Prostate gland (tissue), 2 donors: ENCODE results near the gene CELF6. TPM values are rescaled to one million over a fixed set of nuclear protein-coding genes. Genes with fewer than 3 reads are reported as not detected.

Experiments
- DNase-seq: peaks from one replicate; pipeline ENCODE4 v3.0.0-alpha.2; 2019; ENCODE audit warnings: low spot score
- H3K27ac ChIP-seq, 2 donors: fragments of 200-600 bp; sonication (generic); 2 replicates each; pipeline ENCODE4 v1.5.1; 2017 to 2019
- H3K27me3 ChIP-seq: fragments of 200-600 bp; sonication (generic); replicated peaks from 2 replicates; pipeline ENCODE4 v1.5.1; 2019; ENCODE audit not compliant: insufficient read depth
- H3K36me3 ChIP-seq, 2 donors: fragments of 200-600 bp; sonication (generic); 1 replicate in 1 of 2; 2 replicates in 1 of 2; pipeline versions ENCODE4 v1.5.1 to v1.8.1; 2017 to 2019
- H3K4me1 ChIP-seq: fragments of 200-600 bp; sonication (generic); replicated peaks from 2 replicates; pipeline ENCODE4 v1.5.1; 2019
- H3K4me3 ChIP-seq, 2 donors: fragments of 200-600 bp; sonication (generic); 2 replicates each; pipeline ENCODE4 v1.5.1; 2017 to 2019
- H3K9me3 ChIP-seq: fragments of 200-600 bp; sonication (generic); 2 replicates; pipeline ENCODE4 v1.5.1; 2017
- POLR2A ChIP-seq: fragments of 450-650 bp; IDR thresholded peaks from one replicate; pipeline ENCODE4 v1.6.1; 2016; ENCODE audit warnings: antibody characterized with exemption, mild to moderate bottlenecking
- POLR2AphosphoS5 ChIP-seq: sonication (generic); formaldehyde crosslinking; IDR thresholded peaks from one replicate; pipeline ENCODE4 v1.6.1; 2017; ENCODE audit warnings: antibody characterized with exemption
- WGBS: methylation state at CpG from one replicate; pipeline ENCODE4 v1.1.5; 2018; 5-methylcytosine and 5-hydroxymethylcytosine counted together
- intact Hi-C: fragments of 100-400 bp; cut with DNase I; formaldehyde crosslinking; loops from one replicate; pipeline ENCODE4 v1.14.2; 2022
- total RNA-seq, 2 donors: library from RNA; depleted of rRNA; stranded (reverse); fragments of >200 nt; gene quantifications; one replicate each; pipeline ENCODE4 v1.1.0, GENCODE V29; 2016
- TF ChIP-seq, protein P1 (sequence below), 4 experiments: fragments of 200-600 bp in 2 of 4; fragments of 450-650 bp in 2 of 4; sonication (generic) in 2 of 4; IDR thresholded peaks; 1 replicate in 3 of 4; 2 replicates in 1 of 4; pipeline ENCODE4 v1.5.1; 2016 to 2019; ENCODE audit warnings: antibody characterized with exemption in 4 of 4, mild to moderate bottlenecking in 2 of 4, moderate library complexity in 2 of 4

Gene CELF6
- total RNA-seq, 2 donors from 2014 or later: 3.7 to 7.3 TPM

DNA sequence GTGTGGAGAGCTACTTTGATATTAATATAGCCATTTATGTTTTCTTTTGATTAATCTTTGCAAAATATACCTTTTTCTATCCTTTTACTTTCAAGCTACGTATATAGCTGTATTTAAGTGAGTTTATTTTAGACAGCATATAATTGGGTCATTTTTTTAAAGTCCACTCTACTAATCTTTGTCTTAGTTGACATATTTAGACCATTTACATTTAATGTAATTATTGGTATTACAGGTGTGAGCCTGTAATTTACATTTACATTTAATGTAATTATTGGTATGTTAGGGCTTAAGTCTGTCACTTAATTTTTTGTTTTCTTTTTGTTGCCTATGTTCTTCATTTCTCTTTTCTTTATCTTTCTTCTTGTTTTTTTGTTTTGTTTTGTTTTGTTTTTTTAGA is 3.8 kb upstream of the CELF6 start:
- no peaks in the 10 kb centered on the region for H3K4me1 ChIP-seq
- no peak for DNase-seq
- no peaks in the 10 kb centered on the region for H3K36me3 ChIP-seq
- H3K9me3 ChIP-seq: no peaks in the 10 kb centered on the region
- 97% methylated on average over 1 of the region's 1 CpG for WGBS
- H3K27me3 ChIP-seq: no peaks in the 10 kb centered on the region
- intact Hi-C loops: no loop called here
- no peak overlapping the region for H3K4me3 ChIP-seq
- TF ChIP-seq POLR2A: no peak
- TF ChIP-seq, protein P1, sequence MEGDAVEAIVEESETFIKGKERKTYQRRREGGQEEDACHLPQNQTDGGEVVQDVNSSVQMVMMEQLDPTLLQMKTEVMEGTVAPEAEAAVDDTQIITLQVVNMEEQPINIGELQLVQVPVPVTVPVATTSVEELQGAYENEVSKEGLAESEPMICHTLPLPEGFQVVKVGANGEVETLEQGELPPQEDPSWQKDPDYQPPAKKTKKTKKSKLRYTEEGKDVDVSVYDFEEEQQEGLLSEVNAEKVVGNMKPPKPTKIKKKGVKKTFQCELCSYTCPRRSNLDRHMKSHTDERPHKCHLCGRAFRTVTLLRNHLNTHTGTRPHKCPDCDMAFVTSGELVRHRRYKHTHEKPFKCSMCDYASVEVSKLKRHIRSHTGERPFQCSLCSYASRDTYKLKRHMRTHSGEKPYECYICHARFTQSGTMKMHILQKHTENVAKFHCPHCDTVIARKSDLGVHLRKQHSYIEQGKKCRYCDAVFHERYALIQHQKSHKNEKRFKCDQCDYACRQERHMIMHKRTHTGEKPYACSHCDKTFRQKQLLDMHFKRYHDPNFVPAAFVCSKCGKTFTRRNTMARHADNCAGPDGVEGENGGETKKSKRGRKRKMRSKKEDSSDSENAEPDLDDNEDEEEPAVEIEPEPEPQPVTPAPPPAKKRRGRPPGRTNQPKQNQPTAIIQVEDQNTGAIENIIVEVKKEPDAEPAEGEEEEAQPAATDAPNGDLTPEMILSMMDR (IDR thresholded peaks at IDR 0.05): no peak
- TF ChIP-seq POLR2AphosphoS5: no peak
- no peak overlapping the region for H3K27ac ChIP-seq

DNA sequence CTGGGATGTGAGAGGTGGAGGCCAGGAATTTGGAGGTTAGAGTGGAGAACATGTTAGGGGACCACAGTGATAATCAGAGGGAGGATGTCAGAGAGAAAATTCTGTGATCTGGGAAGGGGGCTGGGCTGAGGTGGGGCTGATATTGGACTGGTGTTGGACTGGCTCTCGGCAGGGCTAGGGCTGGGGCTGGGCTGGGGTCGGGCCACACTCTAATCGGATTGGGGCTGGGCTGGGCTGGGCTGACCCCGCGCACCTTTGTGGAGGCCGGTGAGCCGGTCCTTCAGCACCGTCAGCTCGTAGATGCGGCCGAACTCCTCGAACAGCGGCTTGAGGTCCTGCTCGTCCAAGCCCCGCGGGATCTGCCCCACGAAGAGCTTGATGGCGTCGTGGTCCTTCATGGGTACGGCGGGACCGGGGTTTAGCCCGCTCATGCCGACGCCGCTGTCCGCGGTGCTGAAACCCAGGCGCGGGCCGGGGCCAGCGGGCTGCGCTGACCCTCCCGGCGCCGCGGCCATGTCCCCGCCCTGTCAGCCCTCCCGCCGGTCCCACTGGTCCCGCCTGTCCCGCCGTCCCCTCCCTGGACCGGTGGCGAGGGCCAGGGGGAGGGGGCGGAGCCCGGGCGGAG is 485 bp downstream of the CELF6 start:
- 20% methylated on average over 13 of the region's 48 CpGs for WGBS
- peak; percentile 62 for DNase-seq

DNA sequence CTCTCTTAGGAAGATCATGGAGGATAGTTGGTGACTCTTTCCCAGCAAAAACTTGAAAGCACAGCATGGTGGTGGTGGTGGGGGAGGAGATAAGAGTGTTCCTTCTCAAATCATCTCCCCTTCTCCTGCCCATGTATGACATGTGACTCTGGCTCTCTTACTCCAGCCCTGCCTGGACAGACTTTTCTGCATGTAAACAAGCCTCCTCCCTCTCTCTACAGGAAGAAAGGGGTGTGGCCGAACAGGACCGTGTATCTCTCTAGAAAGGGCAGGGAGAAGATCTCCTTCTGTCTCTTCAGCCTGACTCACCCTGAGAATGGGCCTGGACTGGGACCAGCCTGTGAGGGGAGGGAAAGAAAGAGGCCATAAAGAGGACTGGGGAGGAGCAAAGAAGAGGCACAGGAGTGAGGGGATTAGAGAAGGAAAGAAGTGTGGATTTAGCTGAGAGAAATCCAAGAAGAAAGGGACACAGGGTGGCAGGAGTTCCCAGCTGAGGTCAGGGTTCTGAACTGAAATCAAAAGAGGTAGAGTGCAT is 1.5 kb downstream of the CELF6 start:
- Histone ChIP-seq H3K4me3 (no peak overlapping the region), H3K27me3 (no peaks in the 10 kb centered on the region), H3K9me3 (no peaks in the 10 kb centered on the region), H3K4me1 (no peaks in the 10 kb centered on the region), H3K27ac (no peak overlapping the region), H3K36me3 (no peaks in the 10 kb centered on the region)
- intact Hi-C loops: loop anchor here (10.0 kb wide), 1 partner anchor 56 kb away; the partner anchor contains the start of gene HEXA
- TF ChIP-seq POLR2A (no peak), POLR2AphosphoS5 (no peak)
- DNase-seq: no peak
- WGBS: 41% methylated on average over 2 of the region's 2 CpGs

More for the DNA sequence above, 485 bp downstream of the CELF6 start:
- no peaks in the 10 kb centered on the region for H3K27me3 ChIP-seq
- no peaks in the 10 kb centered on the region for H3K4me1 ChIP-seq
- no peaks in the 10 kb centered on the region for H3K9me3 ChIP-seq
- intact Hi-C loops: loop anchor here (10.0 kb wide), 1 partner anchor 55 kb away; the partner anchor contains the start of gene HEXA
- peak overlapping the region; percentile 37 to 55 for H3K4me3 ChIP-seq
- H3K27ac ChIP-seq: peak overlapping the region in 1 of 2 donors; percentile 37
- no peak for TF ChIP-seq POLR2A
- TF ChIP-seq, protein P1 (IDR thresholded peaks at IDR 0.05): no peak
- H3K36me3 ChIP-seq: no peaks in the 10 kb centered on the region

DNA sequence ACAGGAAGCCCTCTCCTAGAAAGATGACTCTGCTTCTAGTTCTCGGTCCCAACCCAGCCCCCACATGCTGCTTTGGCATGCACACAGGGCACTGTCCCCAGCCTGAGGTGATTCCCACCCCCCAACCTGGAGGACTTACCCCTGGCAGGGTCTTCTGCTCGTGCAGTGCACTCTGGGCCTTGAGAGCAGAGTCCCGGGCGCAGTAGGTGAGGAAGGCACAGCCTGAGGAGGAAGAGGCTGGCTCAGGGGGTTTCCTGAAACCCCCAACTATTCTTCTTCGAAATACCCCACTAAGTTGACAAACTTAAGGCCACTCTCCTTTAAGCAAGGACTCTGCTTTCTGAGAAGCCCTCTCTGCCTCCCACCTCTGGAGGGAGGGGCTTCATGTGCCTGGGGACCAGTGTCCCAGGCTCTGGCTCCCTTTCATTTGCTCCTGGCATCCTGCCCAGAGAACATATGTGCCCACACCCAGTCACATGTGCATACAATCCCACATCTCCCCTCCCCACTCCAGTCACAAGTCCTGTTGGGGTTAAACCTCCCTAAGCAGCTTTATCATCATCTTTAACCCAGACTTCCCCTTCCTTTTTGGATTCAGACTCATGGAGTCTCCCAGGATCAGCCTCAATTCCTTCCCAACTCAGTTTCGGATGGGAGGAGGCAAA is 4.1 kb downstream of the CELF6 start:
- H3K9me3 ChIP-seq: no peaks in the 10 kb centered on the region
- no peak for DNase-seq
- WGBS: 66% methylated on average over 6 of the region's 6 CpGs
- no peak overlapping the region for H3K27ac ChIP-seq
- no peaks in the 10 kb centered on the region for H3K36me3 ChIP-seq
- TF ChIP-seq POLR2A (no peak), POLR2AphosphoS5 (no peak)
- TF ChIP-seq, protein P1 (IDR thresholded peaks at IDR 0.05): no peak
- intact Hi-C loops: loop anchor here (10.0 kb wide), 1 partner anchor 59 kb away; the partner anchor contains the start of gene HEXA
- no peaks in the 10 kb centered on the region for H3K4me1 ChIP-seq
- H3K27me3 ChIP-seq: no peaks in the 10 kb centered on the region
- H3K4me3 ChIP-seq: no peak overlapping the region

DNA sequence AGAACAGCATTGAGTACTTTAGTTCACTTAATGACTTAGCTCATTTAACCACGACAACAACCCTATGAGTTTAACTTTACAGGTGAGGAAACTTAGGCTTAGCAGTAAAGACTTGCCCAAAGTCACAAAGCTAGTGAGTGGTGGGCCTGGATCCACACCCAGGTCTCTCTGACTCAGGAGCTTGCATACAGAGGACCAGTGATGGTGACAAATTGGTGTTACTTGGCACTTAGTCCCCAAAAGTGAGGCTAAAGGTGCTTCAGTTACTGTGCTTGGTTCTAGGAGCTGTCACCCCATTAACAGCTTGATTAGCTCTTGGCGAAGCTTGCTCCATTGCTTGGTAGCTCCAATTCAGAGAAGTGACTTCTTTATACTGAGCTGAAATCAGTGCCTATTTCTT is 6.1 kb downstream of the CELF6 start:
- DNase-seq: no peak
- intact Hi-C loops: loop anchor here (10.0 kb wide), 1 partner anchor 61 kb away; the partner anchor contains the start of gene HEXA
- no peaks in the 10 kb centered on the region for H3K27me3 ChIP-seq
- H3K4me3 ChIP-seq: no peak overlapping the region
- TF ChIP-seq POLR2A: no peak
- TF ChIP-seq POLR2AphosphoS5: no peak
- TF ChIP-seq, protein P1 (IDR thresholded peaks at IDR 0.05): no peak
- no peaks in the 10 kb centered on the region for H3K9me3 ChIP-seq
- no peaks in the 10 kb centered on the region for H3K36me3 ChIP-seq
- 89% methylated on average over 2 of the region's 2 CpGs for WGBS
- H3K4me1 ChIP-seq: no peaks in the 10 kb centered on the region
- no peak overlapping the region for H3K27ac ChIP-seq
